H1 (cell line): ENCODE results near the gene HIPK1. TPM values are rescaled to one million over a fixed set of nuclear protein-coding genes. Genes with fewer than 3 reads are reported as not detected.

Experiments used
- CTCF ChIA-PET: fragments of 300-600 bp; sonication (Branson Sonifier 250); formaldehyde crosslinking; loops from one replicate; lab custom pipeline; 2021; ENCODE audit not compliant: partially characterized antibody; lab: Charles Lee
- POLR2A ChIA-PET: fragments of 300-600 bp; sonication (Branson Sonifier 250); formaldehyde crosslinking; loops from one replicate; lab custom pipeline; 2021; ENCODE audit warnings: inconsistent platforms; ENCODE audit not compliant: partially characterized antibody; lab: Charles Lee
- DNase-seq, 2 experiments: peaks; one replicate each; pipeline versions ENCODE4 v3.0.0 to v3.0.0-alpha.2; 2010 to 2022; ENCODE audit warnings: low spot score in 2 of 2, low read depth in 1 of 2, mixed read lengths in 1 of 2
- FAIRE-seq: peaks from 2 replicates; lab custom pipeline; 2011; peaks lifted over from hg19 to GRCh38; lab: Jason Lieb, UNC
- H2AFZ ChIP-seq: 2 replicates; pipeline ENCODE4 v1.8.1; 2012; ENCODE audit warnings: low read length, inconsistent platforms
- H2AK5ac ChIP-seq: 2 replicates; pipeline ENCODE4 v1.6.1; 2013; ENCODE audit warnings: low read depth, low read length
- H2BK120ac ChIP-seq: replicated peaks from 2 replicates; pipeline ENCODE3; 2013; ENCODE audit warnings: low read depth, low read length, inconsistent platforms
- H2BK12ac ChIP-seq: 2 replicates; pipeline ENCODE4 v1.6.1; 2013; ENCODE audit warnings: low read depth, low read length
- H2BK15ac ChIP-seq: 2 replicates; pipeline ENCODE4 v1.6.1; 2013; ENCODE audit warnings: low read length
- H2BK20ac ChIP-seq: 2 replicates; pipeline ENCODE4 v1.6.1; 2013; ENCODE audit warnings: low read length
- H2BK5ac ChIP-seq: 2 replicates; pipeline ENCODE4 v1.6.1; 2013; ENCODE audit warnings: low read depth, low read length
- H3K14ac ChIP-seq: 2 replicates; pipeline ENCODE4 v1.6.1; 2013; ENCODE audit warnings: inconsistent platforms; ENCODE audit not compliant: insufficient read length
- H3K18ac ChIP-seq: 2 replicates; pipeline ENCODE4 v1.6.1; 2013; ENCODE audit warnings: low read length; ENCODE audit errors: extremely low read depth
- H3K23ac ChIP-seq: 2 replicates; pipeline ENCODE4 v1.6.1; 2013; ENCODE audit warnings: inconsistent platforms; ENCODE audit not compliant: insufficient read length
- H3K23me2 ChIP-seq: 2 replicates; pipeline ENCODE4 v1.6.1; 2013; ENCODE audit warnings: low read depth, low read length
- H3K27ac ChIP-seq: 2 replicates; pipeline ENCODE4 v1.6.1; 2011; ENCODE audit warnings: low read depth, low read length, inconsistent platforms
- H3K27me3 ChIP-seq, 4 experiments: replicated peaks in 1 of 4; 1 replicate in 1 of 4; 2 replicates in 3 of 4; pipeline versions ENCODE4 v1.6.1 to v1.8.1; 2011 to 2013; ENCODE audit warnings: low read length in 3 of 4, mild to moderate bottlenecking in 3 of 4, inconsistent platforms in 2 of 4, mixed read lengths in 2 of 4, moderate library complexity in 1 of 4; ENCODE audit not compliant: control insufficient read depth in 3 of 4, insufficient read depth in 3 of 4; ENCODE audit errors: extremely low read depth in 1 of 4
- H3K36me3 ChIP-seq, 4 experiments: 2 replicates each; pipeline versions ENCODE4 v1.6.1 to v1.8.1; 2011 to 2013; ENCODE audit warnings: mild to moderate bottlenecking in 4 of 4, low read length in 3 of 4, moderate library complexity in 2 of 4, control low read depth in 1 of 4, inconsistent platforms in 1 of 4; ENCODE audit not compliant: insufficient read depth in 4 of 4, control insufficient read depth in 2 of 4
- H3K4ac ChIP-seq: replicated peaks from 2 replicates; pipeline ENCODE3; 2013; ENCODE audit warnings: low read length, low read depth, mixed read lengths, inconsistent platforms; ENCODE audit not compliant: insufficient read length
- H3K4me1 ChIP-seq, 4 experiments: replicated peaks in 1 of 4; 1 replicate in 1 of 4; 2 replicates in 3 of 4; pipeline versions ENCODE4 v1.6.1 to v1.8.1; 2011 to 2013; ENCODE audit warnings: low read length in 3 of 4, inconsistent platforms in 2 of 4, mixed read lengths in 1 of 4; ENCODE audit not compliant: insufficient read depth in 4 of 4, control insufficient read depth in 3 of 4
- H3K4me2 ChIP-seq, 2 experiments: 2 replicates each; pipeline versions ENCODE4 v1.6.1 to v1.8.1; 2011 to 2013; ENCODE audit warnings: low read depth in 2 of 2, low read length in 2 of 2, control low read depth in 1 of 2, inconsistent platforms in 1 of 2, mild to moderate bottlenecking in 1 of 2; ENCODE audit not compliant: insufficient read depth in 1 of 2
- H3K4me3 ChIP-seq, 4 experiments: fragments of 200-600, 300-600 bp in 1 of 4; sonication (generic), shearing (Covaris generic), sonication (Bioruptor Twin) in 1 of 4; 2 replicates each; pipeline versions ENCODE4 v1.5.1 to v1.8.1; 2011 to 2016; ENCODE audit warnings: low read length in 4 of 4, low read depth in 3 of 4, control low read depth in 2 of 4, inconsistent platforms in 2 of 4, mild to moderate bottlenecking in 2 of 4, mixed read lengths in 1 of 4, moderate library complexity in 1 of 4; ENCODE audit not compliant: insufficient read depth in 2 of 4; ENCODE audit errors: extremely low read depth in 1 of 4
- H3K56ac ChIP-seq: replicated peaks from 2 replicates; pipeline ENCODE3; 2013; ENCODE audit warnings: low read depth, mild to moderate bottlenecking, mixed read lengths, low read length, inconsistent platforms; ENCODE audit not compliant: insufficient read length
- H3K79me1 ChIP-seq: 2 replicates; pipeline ENCODE4 v1.6.1; 2013; ENCODE audit warnings: low read depth, low read length, control low read depth
- H3K79me2 ChIP-seq, 2 experiments: 2 replicates each; pipeline versions ENCODE4 v1.6.1 to v1.8.1; 2012 to 2013; ENCODE audit warnings: low read length in 2 of 2, mild to moderate bottlenecking in 2 of 2, inconsistent platforms in 1 of 2; ENCODE audit not compliant: insufficient read depth in 2 of 2, control insufficient read depth in 1 of 2
- H3K9ac ChIP-seq, 4 experiments: replicated peaks in 1 of 4; 1 replicate in 1 of 4; 2 replicates in 3 of 4; pipeline versions ENCODE4 v1.6.1 to v1.8.1; 2011 to 2013; ENCODE audit warnings: low read depth in 3 of 4, low read length in 3 of 4, control low read depth in 2 of 4, mild to moderate bottlenecking in 2 of 4, moderate library complexity in 2 of 4, inconsistent platforms in 1 of 4; ENCODE audit errors: extremely low read depth in 1 of 4
- H3K9me3 ChIP-seq, 2 experiments: 2 replicates each; pipeline versions ENCODE4 v1.6.1 to v1.8.1; 2012 to 2013; ENCODE audit warnings: mild to moderate bottlenecking in 2 of 2, moderate library complexity in 2 of 2, control low read depth in 1 of 2, inconsistent platforms in 1 of 2, low read depth in 1 of 2, low read length in 1 of 2, mixed read lengths in 1 of 2; ENCODE audit not compliant: insufficient read depth in 2 of 2
- H4K20me1 ChIP-seq, 2 experiments: replicated peaks in 1 of 2; 2 replicates each; pipeline versions ENCODE3 to v1.8.1; 2011 to 2013; ENCODE audit warnings: inconsistent platforms in 2 of 2, low read length in 2 of 2, mild to moderate bottlenecking in 1 of 2; ENCODE audit not compliant: insufficient read depth in 2 of 2, control insufficient read depth in 1 of 2
- H4K5ac ChIP-seq: 2 replicates; pipeline ENCODE4 v1.6.1; 2013; ENCODE audit warnings: low read length, low read depth, mixed read lengths, inconsistent platforms; ENCODE audit not compliant: insufficient read length
- H4K8ac ChIP-seq: 2 replicates; pipeline ENCODE4 v1.8.0; 2013; ENCODE audit warnings: mild to moderate bottlenecking, moderate library complexity, low read length, inconsistent platforms; ENCODE audit not compliant: insufficient read depth; ENCODE audit errors: extremely low read depth
- H4K91ac ChIP-seq: replicated peaks from 2 replicates; pipeline ENCODE3; 2013; ENCODE audit warnings: low read length, mixed read lengths, inconsistent platforms; ENCODE audit not compliant: insufficient read length
- EP300 ChIP-seq, 2 experiments: IDR thresholded peaks; 1 replicate in 1 of 2; 2 replicates in 1 of 2; pipeline ENCODE4 v1.6.1; 2011 to 2012; ENCODE audit warnings: low read depth in 2 of 2, low read length in 2 of 2, mild to moderate bottlenecking in 2 of 2, borderline replicate concordance in 1 of 2, inconsistent platforms in 1 of 2, moderate library complexity in 1 of 2
- polyA plus RNA-seq, 7 experiments: library from polyadenylated mRNA; depleted of rRNA in 3 of 7; stranded (reverse) in 5 of 7; unstranded in 2 of 7; fragments of >200 nt in 5 of 7; fragments of 200-250 nt in 2 of 7; gene quantifications; 1 replicate in 5 of 7; 2 replicates in 1 of 7; 4 replicates in 1 of 7; pipeline versions ENCODE4 v1.2.1 to v1.2.3, GENCODE V29; 2011 to 2013; ENCODE audit warnings: missing spikeins in 2 of 7, mixed read lengths in 2 of 7
- total RNA-seq: library from RNA; stranded (reverse); fragmentation: NEBNext Ultra II Directional; extraction: Animal tissue kit (Norgen Biotek cat#: 25700); gene quantifications from 2 replicates; pipeline ENCODE4 v1.2.1, GENCODE V29; 2021

The HIPK1 gene
- total and polyA plus RNA-seq, 2 of the 8 experiments (the other 6 are each of a cell fraction or from before 2014, with no cell fraction given) = 46.2 to 64.3 TPM

DNA sequence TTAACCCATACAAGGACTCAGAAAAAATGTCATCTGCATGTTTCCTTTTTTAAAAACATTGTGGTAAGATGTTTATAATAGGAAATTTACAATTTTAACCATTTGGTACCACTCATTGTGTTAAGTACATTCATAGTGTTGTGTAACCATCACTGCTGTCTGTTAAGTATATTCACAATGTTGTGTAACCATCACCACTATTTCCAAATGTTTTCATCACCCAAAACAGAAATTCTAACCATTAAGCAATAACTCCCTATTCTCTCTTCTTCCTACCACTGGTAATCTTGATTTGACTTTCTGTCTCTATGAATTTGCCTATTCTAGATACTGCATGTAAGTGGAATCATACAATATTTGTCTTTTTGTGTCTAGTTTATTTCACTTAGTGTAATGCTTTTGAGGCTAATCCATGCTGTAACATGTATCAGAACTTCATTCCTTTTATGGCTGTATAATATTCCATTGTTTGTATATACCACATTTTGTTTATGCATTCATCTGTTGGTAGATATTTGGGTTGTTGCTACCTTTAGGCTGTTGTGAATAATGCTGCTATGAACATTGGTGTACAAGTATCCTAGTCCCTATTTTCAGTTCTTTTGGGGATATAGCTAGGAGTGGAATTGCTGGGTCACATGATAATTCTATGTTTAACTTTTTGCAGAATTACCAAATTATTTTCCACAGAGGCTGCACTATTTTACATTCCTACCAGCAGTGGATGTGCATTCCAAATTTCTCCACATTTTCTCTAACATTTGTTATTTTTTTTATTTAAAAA is 14.1 kb downstream of the HIPK1 start:
- Histone ChIP-seq H3K4me1 (no peaks in the 10 kb centered on the region), H2AK5ac (no peak overlapping the region), H2BK5ac (no peak overlapping the region), H4K8ac (no peak overlapping the region), H3K23me2 (no peaks in the 10 kb centered on the region), H4K91ac (no peak overlapping the region), H3K79me1 (no peaks in the 10 kb centered on the region; the same call in 1 of the 2 replicates), H3K9me3 (no peaks in the 10 kb centered on the region), H3K4me2 (no peak overlapping the region), H3K27me3 (no peaks in the 10 kb centered on the region), H3K4ac (no peak overlapping the region), H2BK120ac (no peak overlapping the region), H3K36me3 (peaks cover 5 to 22% (median 6%) of the 10 kb centered on the region in 4 experiments), H2AFZ (no peak overlapping the region), H3K4me3 (no peak overlapping the region), H2BK12ac (no peak overlapping the region), H3K23ac (no peak overlapping the region), H3K9ac (no peak overlapping the region), H2BK20ac (no peak overlapping the region), H3K18ac (no peak overlapping the region), H2BK15ac (no peak overlapping the region), H4K20me1 (peaks cover 1 to 5% of the 10 kb centered on the region in 2 experiments), H3K27ac (no peak overlapping the region), H4K5ac (no peak overlapping the region), H3K14ac (no peak overlapping the region), H3K56ac (no peak overlapping the region), H3K79me2 (peaks cover 0 to 48% of the 10 kb centered on the region in 2 experiments; a peak in 3 of 4 replicates)
- POLR2A ChIA-PET = no interaction called here
- DNase-seq = no peak
- FAIRE-seq = no peak
- CTCF ChIA-PET = interaction anchor here (0.6 to 1.2 kb wide), 2 partner anchors 10 to 33 kb away, joined by 3 read pairs; no protein-coding TSS in a partner anchor
- no peak for TF ChIP-seq EP300 (IDR thresholded peaks at IDR 0.05; ENCODE audit: borderline replicate concordance in 1 of 2, low read depth in 2 of 2, low read length in 2 of 2)
